GM23338 (cell line): ENCODE measurements around the gene WDR91. TPM values are rescaled to one million over a fixed set of nuclear protein-coding genes. Genes with fewer than 3 reads are reported as not detected.
"Not testable (repeated sequence)": the region's sequence is repeated elsewhere in the genome, so short reads cannot be mapped to it uniquely, and the experiment has no call there.

Experiments used
- ATAC-seq: fragments of 200-7000 bp; cut with Tn5 transposase; 3 replicates; pipeline ENCODE4 v1.9.1; 2020
- DNase-seq: peaks from one replicate; pipeline ENCODE4 v3.0.0-alpha.2; 2015; ENCODE audit warnings: low spot score
- H2AFZ ChIP-seq: fragments of 200-600 bp; sonication (generic); 2 replicates; pipeline ENCODE4 v1.8.0; 2016; ENCODE audit warnings: antibody characterized with exemption, mild to moderate bottlenecking, moderate library complexity
- H3F3A ChIP-seq: fragments of 200-600 bp; sonication (generic); replicated peaks from 2 replicates; pipeline ENCODE4 v1.8.0; 2017; ENCODE audit warnings: antibody characterized with exemption, mixed run types, low read depth
- H3K27ac ChIP-seq: fragments of 200-600 bp; sonication (generic); 2 replicates; pipeline ENCODE4 v1.6.1; 2016; ENCODE audit warnings: low read depth
- H3K27me3 ChIP-seq: fragments of 200-600 bp; sonication (generic); 2 replicates; pipeline ENCODE4 v1.8.0; 2016; ENCODE audit warnings: mild to moderate bottlenecking, mixed run types, moderate library complexity; ENCODE audit not compliant: insufficient read depth
- H3K36me3 ChIP-seq: fragments of 200-600 bp; sonication (generic); 2 replicates; pipeline ENCODE4 v1.8.0; 2016; ENCODE audit warnings: mild to moderate bottlenecking; ENCODE audit not compliant: insufficient read depth
- H3K4me1 ChIP-seq: fragments of 200-600 bp; sonication (generic); 2 replicates; pipeline ENCODE4 v1.8.0; 2016; ENCODE audit warnings: mild to moderate bottlenecking, moderate library complexity; ENCODE audit not compliant: insufficient read depth
- H3K4me2 ChIP-seq: fragments of 200-600 bp; sonication (generic); 2 replicates; pipeline ENCODE4 v1.7.1; 2017; ENCODE audit warnings: mixed run types
- H3K4me3 ChIP-seq: fragments of 200-600 bp; sonication (generic); 2 replicates; pipeline ENCODE4 v1.6.1; 2016; ENCODE audit warnings: mixed run types
- H3K79me2 ChIP-seq: fragments of 200-600 bp; sonication (generic); replicated peaks from 2 replicates; pipeline ENCODE4 v1.8.0; 2017; ENCODE audit warnings: mild to moderate bottlenecking; ENCODE audit not compliant: insufficient read depth
- H3K9me2 ChIP-seq: fragments of 200-600 bp; sonication (generic); 2 replicates; pipeline ENCODE4 v1.8.0; 2017; ENCODE audit not compliant: insufficient read depth
- H4K20me1 ChIP-seq: fragments of 200-600 bp; sonication (generic); replicated peaks from 2 replicates; pipeline ENCODE4 v1.8.0; 2017; ENCODE audit warnings: mild to moderate bottlenecking; ENCODE audit not compliant: insufficient read depth
- H3K27ac Mint-ChIP-seq: 2 replicates; pipeline ENCODE4 v1.8.0; 2020; ENCODE audit warnings: inconsistent platforms, mild to moderate bottlenecking, moderate library complexity, mixed read lengths
- H3K27me3 Mint-ChIP-seq: 3 replicates; pipeline ENCODE4 v1.8.0; 2022; ENCODE audit warnings: low read depth, mild to moderate bottlenecking, moderate library complexity, mixed read lengths, inconsistent platforms; ENCODE audit not compliant: insufficient read depth, poor library complexity
- H3K36me3 Mint-ChIP-seq: 3 replicates; pipeline ENCODE4 v1.8.0; 2021; ENCODE audit warnings: low read depth, mild to moderate bottlenecking, inconsistent platforms, moderate library complexity, mixed read lengths
- H3K4me1 Mint-ChIP-seq: 3 replicates; pipeline ENCODE4 v1.8.0; 2020; ENCODE audit warnings: mild to moderate bottlenecking, inconsistent platforms, mixed read lengths
- H3K4me3 Mint-ChIP-seq: 3 replicates; pipeline ENCODE4 v1.8.0; 2021; ENCODE audit warnings: moderate library complexity, mild to moderate bottlenecking, inconsistent platforms, mixed read lengths
- H3K9me3 Mint-ChIP-seq: 3 replicates; pipeline ENCODE4 v1.8.0; 2020; ENCODE audit warnings: moderate library complexity, mild to moderate bottlenecking, inconsistent platforms, mixed read lengths
- EZH2phosphoT487 ChIP-seq: fragments of 200-600 bp; sonication (generic); IDR thresholded peaks from one replicate; pipeline ENCODE4 v1.8.1; 2018; ENCODE audit warnings: antibody characterized with exemption; ENCODE audit not compliant: unreplicated experiment
- ZNF331 ChIP-seq: fragments of 250-450 bp; sonication (Bioruptor Pico); IDR thresholded peaks from 2 replicates; pipeline ENCODE4 v1.5.0; 2020; ENCODE audit warnings: low read depth, mild to moderate bottlenecking, moderate library complexity
- polyA plus RNA-seq: library from polyadenylated mRNA; unstranded; fragments of >200 nt; fragmentation: Nextera tagmentation; extraction: Ambion mirVana; gene quantifications from 2 replicates; pipeline ENCODE4 v1.2.1, GENCODE V29; 2016
- total RNA-seq: library from RNA; depleted of rRNA; stranded (reverse); fragments of >200 nt; shearing (Covaris generic); gene quantifications from 2 replicates; pipeline ENCODE4 v1.2.3, GENCODE V29; 2014
- TF ChIP-seq, protein P1 (sequence below): fragments of 250-450 bp; sonication (Bioruptor Pico); IDR thresholded peaks from 2 replicates; pipeline ENCODE4 v1.5.0; 2020; ENCODE audit warnings: mild to moderate bottlenecking, moderate library complexity
- TF ChIP-seq, protein P2 (sequence below), 2 experiments: fragments of 200-600 bp in 1 of 2; sonication (generic) in 1 of 2; conservative IDR thresholded peaks; 2 replicates each; pipeline versions ENCODE4 v1.5.1 to v1.6.1; 2016 to 2017; ENCODE audit warnings: antibody characterized with exemption in 2 of 2, low read depth in 2 of 2, mild to moderate bottlenecking in 2 of 2, moderate library complexity in 1 of 2

WDR91 gene
- total and polyA plus RNA-seq, 2 experiments from 2014 or later = 5.8 to 32.6 TPM

DNA sequence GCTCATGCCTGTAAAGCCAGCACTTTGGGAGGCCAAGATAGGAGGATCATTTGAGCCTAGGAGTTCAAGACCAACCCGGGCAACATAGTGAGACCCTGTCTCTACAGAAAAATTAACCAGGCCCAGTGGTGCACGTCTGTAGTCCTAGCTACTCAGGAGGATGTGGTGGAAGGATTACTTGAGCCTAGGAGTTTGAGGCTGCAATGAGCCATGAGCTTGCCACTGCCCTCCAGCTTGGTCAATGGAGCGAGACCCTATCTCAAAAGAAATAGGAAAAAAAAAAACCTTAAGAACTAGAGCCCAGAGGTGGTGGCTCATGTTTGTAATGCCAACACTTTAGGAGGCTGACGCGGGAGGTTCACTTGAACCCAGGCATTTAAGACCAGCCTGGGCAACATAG, 24.5 kb upstream of the WDR91 start (continued):
- TF ChIP-seq, protein P1, sequence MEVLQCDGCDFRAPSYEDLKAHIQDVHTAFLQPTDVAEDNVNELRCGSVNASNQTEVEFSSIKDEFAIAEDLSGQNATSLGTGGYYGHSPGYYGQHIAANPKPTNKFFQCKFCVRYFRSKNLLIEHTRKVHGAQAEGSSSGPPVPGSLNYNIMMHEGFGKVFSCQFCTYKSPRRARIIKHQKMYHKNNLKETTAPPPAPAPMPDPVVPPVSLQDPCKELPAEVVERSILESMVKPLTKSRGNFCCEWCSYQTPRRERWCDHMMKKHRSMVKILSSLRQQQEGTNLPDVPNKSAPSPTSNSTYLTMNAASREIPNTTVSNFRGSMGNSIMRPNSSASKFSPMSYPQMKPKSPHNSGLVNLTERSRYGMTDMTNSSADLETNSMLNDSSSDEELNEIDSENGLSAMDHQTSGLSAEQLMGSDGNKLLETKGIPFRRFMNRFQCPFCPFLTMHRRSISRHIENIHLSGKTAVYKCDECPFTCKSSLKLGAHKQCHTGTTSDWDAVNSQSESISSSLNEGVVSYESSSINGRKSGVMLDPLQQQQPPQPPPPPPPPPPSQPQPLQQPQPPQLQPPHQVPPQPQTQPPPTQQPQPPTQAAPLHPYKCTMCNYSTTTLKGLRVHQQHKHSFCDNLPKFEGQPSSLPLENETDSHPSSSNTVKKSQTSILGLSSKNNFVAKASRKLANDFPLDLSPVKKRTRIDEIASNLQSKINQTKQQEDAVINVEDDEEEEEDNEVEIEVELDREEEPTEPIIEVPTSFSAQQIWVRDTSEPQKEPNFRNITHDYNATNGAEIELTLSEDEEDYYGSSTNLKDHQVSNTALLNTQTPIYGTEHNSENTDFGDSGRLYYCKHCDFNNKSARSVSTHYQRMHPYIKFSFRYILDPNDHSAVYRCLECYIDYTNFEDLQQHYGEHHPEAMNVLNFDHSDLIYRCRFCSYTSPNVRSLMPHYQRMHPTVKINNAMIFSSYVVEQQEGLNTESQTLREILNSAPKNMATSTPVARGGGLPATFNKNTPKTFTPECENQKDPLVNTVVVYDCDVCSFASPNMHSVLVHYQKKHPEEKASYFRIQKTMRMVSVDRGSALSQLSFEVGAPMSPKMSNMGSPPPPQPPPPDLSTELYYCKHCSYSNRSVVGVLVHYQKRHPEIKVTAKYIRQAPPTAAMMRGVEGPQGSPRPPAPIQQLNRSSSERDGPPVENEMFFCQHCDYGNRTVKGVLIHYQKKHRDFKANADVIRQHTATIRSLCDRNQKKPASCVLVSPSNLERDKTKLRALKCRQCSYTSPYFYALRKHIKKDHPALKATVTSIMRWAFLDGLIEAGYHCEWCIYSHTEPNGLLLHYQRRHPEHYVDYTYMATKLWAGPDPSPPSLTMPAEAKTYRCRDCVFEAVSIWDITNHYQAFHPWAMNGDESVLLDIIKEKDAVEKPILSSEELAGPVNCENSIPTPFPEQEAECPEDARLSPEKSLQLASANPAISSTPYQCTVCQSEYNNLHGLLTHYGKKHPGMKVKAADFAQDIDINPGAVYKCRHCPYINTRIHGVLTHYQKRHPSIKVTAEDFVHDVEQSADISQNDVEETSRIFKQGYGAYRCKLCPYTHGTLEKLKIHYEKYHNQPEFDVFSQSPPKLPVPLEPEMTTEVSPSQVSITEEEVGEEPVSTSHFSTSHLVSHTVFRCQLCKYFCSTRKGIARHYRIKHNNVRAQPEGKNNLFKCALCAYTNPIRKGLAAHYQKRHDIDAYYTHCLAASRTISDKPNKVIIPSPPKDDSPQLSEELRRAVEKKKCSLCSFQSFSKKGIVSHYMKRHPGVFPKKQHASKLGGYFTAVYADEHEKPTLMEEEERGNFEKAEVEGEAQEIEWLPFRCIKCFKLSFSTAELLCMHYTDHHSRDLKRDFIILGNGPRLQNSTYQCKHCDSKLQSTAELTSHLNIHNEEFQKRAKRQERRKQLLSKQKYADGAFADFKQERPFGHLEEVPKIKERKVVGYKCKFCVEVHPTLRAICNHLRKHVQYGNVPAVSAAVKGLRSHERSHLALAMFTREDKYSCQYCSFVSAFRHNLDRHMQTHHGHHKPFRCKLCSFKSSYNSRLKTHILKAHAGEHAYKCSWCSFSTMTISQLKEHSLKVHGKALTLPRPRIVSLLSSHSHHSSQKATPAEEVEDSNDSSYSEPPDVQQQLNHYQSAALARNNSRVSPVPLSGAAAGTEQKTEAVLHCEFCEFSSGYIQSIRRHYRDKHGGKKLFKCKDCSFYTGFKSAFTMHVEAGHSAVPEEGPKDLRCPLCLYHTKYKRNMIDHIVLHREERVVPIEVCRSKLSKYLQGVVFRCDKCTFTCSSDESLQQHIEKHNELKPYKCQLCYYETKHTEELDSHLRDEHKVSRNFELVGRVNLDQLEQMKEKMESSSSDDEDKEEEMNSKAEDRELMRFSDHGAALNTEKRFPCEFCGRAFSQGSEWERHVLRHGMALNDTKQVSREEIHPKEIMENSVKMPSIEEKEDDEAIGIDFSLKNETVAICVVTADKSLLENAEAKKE (CRISPR knock-in tag) = no peak
- TF ChIP-seq, protein P2, sequence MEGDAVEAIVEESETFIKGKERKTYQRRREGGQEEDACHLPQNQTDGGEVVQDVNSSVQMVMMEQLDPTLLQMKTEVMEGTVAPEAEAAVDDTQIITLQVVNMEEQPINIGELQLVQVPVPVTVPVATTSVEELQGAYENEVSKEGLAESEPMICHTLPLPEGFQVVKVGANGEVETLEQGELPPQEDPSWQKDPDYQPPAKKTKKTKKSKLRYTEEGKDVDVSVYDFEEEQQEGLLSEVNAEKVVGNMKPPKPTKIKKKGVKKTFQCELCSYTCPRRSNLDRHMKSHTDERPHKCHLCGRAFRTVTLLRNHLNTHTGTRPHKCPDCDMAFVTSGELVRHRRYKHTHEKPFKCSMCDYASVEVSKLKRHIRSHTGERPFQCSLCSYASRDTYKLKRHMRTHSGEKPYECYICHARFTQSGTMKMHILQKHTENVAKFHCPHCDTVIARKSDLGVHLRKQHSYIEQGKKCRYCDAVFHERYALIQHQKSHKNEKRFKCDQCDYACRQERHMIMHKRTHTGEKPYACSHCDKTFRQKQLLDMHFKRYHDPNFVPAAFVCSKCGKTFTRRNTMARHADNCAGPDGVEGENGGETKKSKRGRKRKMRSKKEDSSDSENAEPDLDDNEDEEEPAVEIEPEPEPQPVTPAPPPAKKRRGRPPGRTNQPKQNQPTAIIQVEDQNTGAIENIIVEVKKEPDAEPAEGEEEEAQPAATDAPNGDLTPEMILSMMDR (conservative IDR thresholded peaks at IDR 0.05; ENCODE audit: low read depth in 2 of 2) = no peak
- no peak for TF ChIP-seq EZH2phosphoT487

DNA sequence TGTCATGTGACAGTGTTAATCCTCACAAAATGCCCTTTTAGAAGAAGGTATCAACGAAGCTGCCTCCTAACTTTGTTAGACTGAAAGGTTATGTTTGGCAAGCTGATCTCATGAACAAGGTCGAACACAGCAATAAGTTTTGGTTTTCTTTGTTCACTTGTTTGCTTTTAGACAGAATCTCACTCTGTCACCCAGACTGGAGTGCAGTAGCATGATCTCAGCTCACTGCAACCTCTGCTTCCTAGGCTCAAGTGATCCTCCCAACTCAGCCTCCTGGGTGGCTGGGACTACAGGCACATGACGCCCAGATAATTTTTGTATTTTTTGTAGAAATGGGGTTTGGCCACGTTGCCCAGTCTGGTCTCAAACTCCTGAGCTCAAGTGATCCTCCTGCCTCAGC, 23.4 kb upstream of the WDR91 start:
- Histone ChIP-seq H3K4me2 (no peak overlapping the region), H3K27ac (no peak overlapping the region), H2AFZ (no peak overlapping the region), H4K20me1 (no peaks in the 10 kb centered on the region), H3K4me1 (peaks cover 7% of the 10 kb centered on the region; the same call in 1 of the 2 replicates), H3K79me2 (no peaks in the 10 kb centered on the region), H3K4me3 (no peak overlapping the region), H3K27me3 (no peaks in the 10 kb centered on the region), H3K36me3 (no peaks in the 10 kb centered on the region), H3F3A (0 out of 2 replicates have a peak, but pooled peaks cover 3% of the 10 kb centered on the region), H3K9me2 (0 out of 2 replicates have a peak, but pooled peaks cover 6% of the 10 kb centered on the region)
- no peaks in the 10 kb centered on the region for H3K9me3 Mint-ChIP-seq
- ATAC-seq = no peak
- no peak for TF ChIP-seq ZNF331 (CRISPR knock-in tag)
- no peak for DNase-seq
- H3K27ac Mint-ChIP-seq = no peak overlapping the region
- no peaks in the 10 kb centered on the region; the same call in 2 of the 3 replicates for H3K36me3 Mint-ChIP-seq
- peaks cover 8% of the 10 kb centered on the region for H3K4me1 Mint-ChIP-seq
- no peak overlapping the region for H3K4me3 Mint-ChIP-seq
- no peaks in the 10 kb centered on the region for H3K27me3 Mint-ChIP-seq

DNA sequence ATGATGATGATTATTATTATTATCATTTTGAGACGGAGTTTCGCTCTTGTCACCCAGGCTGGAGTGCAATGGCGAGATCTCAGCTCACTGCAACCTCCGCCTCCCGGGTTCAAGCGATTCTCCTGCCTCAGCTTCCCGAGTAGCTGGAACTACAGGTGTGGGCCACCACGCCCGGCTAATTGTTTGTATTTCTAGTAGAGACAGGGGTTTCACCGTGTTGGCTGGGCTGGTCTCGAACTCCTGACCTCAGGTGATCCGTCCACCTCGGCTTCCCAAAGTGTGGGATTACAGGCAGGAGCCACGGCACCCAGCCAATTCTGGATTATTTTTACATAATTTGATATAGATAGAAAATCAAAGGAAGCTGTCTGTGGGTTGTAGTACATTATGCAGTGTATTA, 22.8 kb upstream of the WDR91 start:
- not testable (repeated sequence) for H3K79me2 ChIP-seq, H3K4me3 Mint-ChIP-seq, H4K20me1 ChIP-seq, H3F3A ChIP-seq, H3K4me1 Mint-ChIP-seq, H3K27ac Mint-ChIP-seq, ATAC-seq, H3K4me1 ChIP-seq, H3K36me3 Mint-ChIP-seq, H3K27me3 Mint-ChIP-seq, H3K4me3 ChIP-seq, H3K4me2 ChIP-seq, H3K9me3 Mint-ChIP-seq, H3K27me3 ChIP-seq, H2AFZ ChIP-seq, H3K9me2 ChIP-seq, H3K36me3 ChIP-seq, DNase-seq, H3K27ac ChIP-seq
